Measurements from ENCODE around the gene NALCN.

The NALCN gene

GRCh38 chr13:101416181-101417042, at the start of gene NALCN:
Gene NALCN (minus strand): TSS chr13:101416508. CDS start chr13:101399126, 17,382 bp downstream.
- DNase-seq (ENCODE audit: low read depth in 2 of 2, low spot score in 1 of 2): no peak

GRCh38 chr13:101465877-101466276, 49.6 kb upstream of the NALCN start:
- no peak for DNase-seq (ENCODE audit: low read depth in 2 of 2, low spot score in 1 of 2)

DNA sequence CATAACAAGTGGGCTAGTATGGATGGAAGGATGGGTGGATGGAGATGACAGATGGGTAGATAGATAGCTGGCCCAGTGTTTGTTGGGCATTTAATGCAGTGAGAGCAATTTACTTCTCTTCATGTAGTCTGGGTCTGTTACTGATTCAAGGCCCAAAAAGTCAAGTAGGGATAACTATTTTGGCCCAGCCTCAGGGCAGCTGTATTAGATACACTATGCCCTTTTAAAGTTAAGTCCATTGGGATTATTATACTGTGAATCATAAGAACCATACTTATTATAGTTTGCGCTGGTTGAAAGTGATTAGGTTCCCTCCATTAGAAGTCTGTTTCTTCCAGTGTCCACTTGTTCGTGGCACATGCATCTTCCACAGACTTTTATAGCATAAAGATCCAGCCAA, 40.9 kb upstream of the NALCN start:
- no peak for DNase-seq (ENCODE audit: low read depth in 2 of 2, low spot score in 1 of 2)

DNA sequence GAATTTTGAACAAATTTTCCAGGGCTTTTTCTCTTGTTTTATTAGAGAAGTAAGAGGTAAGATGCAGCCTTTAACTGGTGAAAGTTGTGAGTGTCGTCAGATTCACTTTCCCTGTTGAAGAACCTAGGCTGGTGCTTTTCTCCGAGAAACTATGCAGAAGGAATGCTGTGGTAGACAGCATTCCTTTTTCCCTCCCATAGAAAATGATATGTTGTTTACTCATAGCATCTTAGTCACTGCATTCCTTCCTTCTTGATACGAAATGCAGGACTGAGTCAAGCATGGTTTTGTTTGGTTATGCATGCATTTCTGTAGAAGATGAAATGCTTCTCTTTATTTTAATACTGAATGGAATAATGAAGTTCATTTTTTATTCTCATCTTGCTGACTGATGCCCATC, 39.6 kb upstream of the NALCN start:
- DNase-seq (ENCODE audit: low read depth in 2 of 2, low spot score in 1 of 2): no peak

- no peak for DNase-seq (ENCODE audit: low read depth in 2 of 2, low spot score in 1 of 2)
Observed at GRCh38 chr13:101454767-101455166, 38.5 kb upstream of the NALCN start.

GRCh38 chr13:101453784-101454201, 37.5 kb upstream of the NALCN start:
- no peak for DNase-seq (ENCODE audit: low read depth in 2 of 2, low spot score in 1 of 2)

GRCh38 chr13:101452519-101453485, 36.5 kb upstream of the NALCN start, which contains the start of gene ITGBL1:
Gene ITGBL1 (plus strand): TSS chr13:101452675. CDS start chr13:101452834, 159 bp downstream.
- DNase-seq (ENCODE audit: low read depth in 2 of 2, low spot score in 1 of 2): no peak

GRCh38 chr13:101451641-101452040, 35.3 kb upstream of the NALCN start:
- no peak for DNase-seq (ENCODE audit: low read depth in 2 of 2, low spot score in 1 of 2)

DNA sequence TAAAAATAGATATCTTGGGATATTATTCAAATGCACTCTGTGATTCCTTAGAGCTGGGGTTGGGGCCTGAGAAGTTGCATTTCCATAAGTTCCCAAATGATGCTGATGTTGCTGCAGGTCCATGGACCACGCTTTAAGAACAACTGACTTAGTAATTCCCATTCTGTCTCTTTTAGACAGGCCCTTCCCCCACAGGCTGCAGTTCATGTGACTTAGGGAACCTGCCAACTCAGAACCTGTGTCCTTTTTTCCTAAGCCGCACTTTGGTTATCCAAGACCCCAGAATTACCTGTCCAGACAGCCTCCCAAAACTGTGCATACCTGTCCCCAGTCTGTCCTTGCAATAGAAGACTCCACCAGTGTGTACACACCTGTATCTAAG, 34.4 kb upstream of the NALCN start:
- DNase-seq (ENCODE audit: low read depth in 2 of 2, low spot score in 1 of 2): no peak

- no peak for DNase-seq (ENCODE audit: low read depth in 2 of 2, low spot score in 1 of 2)
Observed at GRCh38 chr13:101449790-101450748, 33.8 kb upstream of the NALCN start.

- no peak for DNase-seq (ENCODE audit: low read depth in 2 of 2, low spot score in 1 of 2)
Observed at GRCh38 chr13:101447852-101448251, 31.5 kb upstream of the NALCN start.

- no peak for DNase-seq (ENCODE audit: low read depth in 2 of 2, low spot score in 1 of 2)
Observed at GRCh38 chr13:101434486-101434885, 18.2 kb upstream of the NALCN start.

DNA sequence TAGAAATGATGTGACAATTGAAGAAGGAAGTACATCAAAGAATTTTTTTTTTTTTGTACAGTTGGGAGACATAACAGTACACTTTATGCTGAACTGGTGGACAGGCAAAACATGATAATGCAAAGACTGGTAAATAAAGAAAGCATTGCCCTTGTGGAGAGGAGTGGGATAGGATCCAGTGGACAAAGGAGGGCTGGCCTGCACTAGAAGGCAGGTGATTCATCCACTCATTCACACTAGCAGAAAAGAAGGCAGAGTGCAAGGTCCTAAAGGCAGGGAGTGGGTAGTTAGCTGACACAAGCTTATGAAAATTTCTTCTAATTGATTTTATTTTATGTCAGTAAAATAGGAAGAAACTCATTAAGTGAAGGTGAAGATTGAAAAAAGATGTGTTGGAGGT, 17.6 kb upstream of the NALCN start:
- no peak for DNase-seq (ENCODE audit: low read depth in 2 of 2, low spot score in 1 of 2)

DNA sequence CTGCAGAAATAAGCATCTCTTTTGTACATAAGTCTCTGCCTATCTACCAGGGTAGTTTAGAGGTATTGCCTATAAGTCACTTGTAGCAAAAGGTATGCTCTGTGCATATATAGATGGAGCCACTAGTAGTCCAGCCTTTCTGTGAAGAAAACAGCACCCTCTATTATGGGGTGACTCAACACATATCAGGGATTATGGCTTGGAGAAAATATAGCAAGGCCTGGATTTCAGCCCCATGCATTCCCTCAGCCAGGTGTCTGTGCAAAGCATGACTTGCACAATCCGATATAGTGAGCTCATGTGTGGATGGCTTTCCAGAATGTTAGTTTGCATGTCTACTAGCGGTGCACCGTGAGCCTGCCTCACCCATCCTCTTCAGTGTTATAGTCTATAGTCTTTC, 13.4 kb upstream of the NALCN start:
- no peak for DNase-seq (ENCODE audit: low read depth in 2 of 2, low spot score in 1 of 2)

- DNase-seq (ENCODE audit: low read depth in 2 of 2, low spot score in 1 of 2): no peak
Observed at GRCh38 chr13:101425623-101426022, 9.3 kb upstream of the NALCN start.

DNA sequence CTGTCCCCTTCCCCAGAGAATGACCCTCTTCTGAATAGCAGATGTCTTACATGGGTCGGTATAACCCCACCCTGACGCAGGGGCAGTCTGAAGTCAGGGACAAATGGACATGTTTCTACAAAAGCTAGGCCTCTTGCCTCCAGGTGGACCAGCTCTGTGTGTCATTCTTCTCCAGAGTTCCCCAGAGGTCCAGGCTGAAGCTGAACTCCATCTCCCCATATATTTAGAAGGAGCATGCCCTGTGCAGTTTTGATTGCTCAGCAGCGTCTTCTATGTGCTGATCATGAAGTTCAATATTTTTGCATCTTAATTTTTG, 8.8 kb upstream of the NALCN start:
- no peak for DNase-seq (ENCODE audit: low read depth in 2 of 2, low spot score in 1 of 2)

GRCh38 chr13:101424381-101425155, 8.3 kb upstream of the NALCN start:
- no peak for DNase-seq (ENCODE audit: low read depth in 2 of 2, low spot score in 1 of 2)

GRCh38 chr13:101423872-101424271, 7.6 kb upstream of the NALCN start:
- no peak for DNase-seq (ENCODE audit: low read depth in 2 of 2, low spot score in 1 of 2)

DNA sequence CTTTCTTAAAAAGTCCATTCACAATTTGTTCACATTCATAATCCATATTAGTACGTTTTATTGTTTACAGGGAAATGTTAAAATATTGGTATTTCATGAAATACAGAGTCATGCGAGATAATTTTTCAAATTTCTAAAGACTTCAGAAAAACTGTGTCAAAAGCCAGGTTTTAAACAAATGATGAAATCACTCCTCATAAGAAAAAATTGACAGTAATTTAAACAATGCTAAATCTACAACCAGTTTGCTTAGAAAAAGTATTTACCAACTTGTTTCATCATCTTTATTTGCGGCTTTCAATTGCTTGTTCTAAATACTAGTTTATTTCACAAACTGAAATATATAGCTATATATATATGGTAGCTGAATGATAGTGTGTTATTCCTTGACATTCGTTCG, 1.2 kb upstream of the NALCN start:
- no peak for DNase-seq (ENCODE audit: low read depth in 2 of 2, low spot score in 1 of 2)

DNA sequence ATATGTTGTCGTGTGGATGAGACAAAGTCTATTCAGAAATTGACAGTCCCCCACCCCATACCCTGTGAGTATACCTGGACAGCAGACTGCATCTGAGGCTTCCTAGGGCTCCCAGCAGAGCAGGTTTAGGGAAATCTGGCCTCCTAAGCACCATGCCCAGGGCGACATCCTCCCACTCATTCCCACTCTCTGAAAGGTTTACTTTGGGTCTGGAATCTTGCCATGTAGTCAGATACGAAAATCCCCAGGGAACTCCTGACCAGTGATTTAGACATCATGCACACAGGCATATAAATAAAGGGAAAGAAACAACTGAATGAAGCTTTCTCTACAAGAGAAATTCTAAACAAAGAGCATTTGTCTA, 717 bp upstream of the NALCN start:
- DNase-seq (ENCODE audit: low read depth in 2 of 2, low spot score in 1 of 2): no peak

All from stimulated activated CD8-positive, alpha-beta memory T cell treated with anti-CD3 and anti-CD28 coated beads, Interleukin-4, amount 100 ng/mL, for 1 hour (primary cell).